ENCODE measurements around the gene GPC1.

GRCh38 chr2:240462073-240462706 lies 26.7 kb downstream of the GPC1 start:
- no peak for TF ChIP-seq CTCF (IDR thresholded peaks at IDR 0.05; ENCODE audit: poor library complexity)
- no peak for TF ChIP-seq EZH2 (IDR thresholded peaks at IDR 0.05; ENCODE audit: borderline replicate concordance)
- no peak for TF ChIP-seq EZH2phosphoT487 (IDR thresholded peaks at IDR 0.05; ENCODE audit: low read depth, severe bottlenecking, unreplicated experiment)
